Adrenal gland (tissue), 19 donors: Measurements from ENCODE around the gene CEP95. TPM values are rescaled to one million over a fixed set of nuclear protein-coding genes. Genes with fewer than 3 reads are reported as not detected.
A peak's percentile ranks its signal among the peaks of the same experiment; 100 is the strongest.
"Not testable (repeated sequence)": the region's sequence is repeated elsewhere in the genome, so short reads cannot be mapped to it uniquely, and the experiment has no call there.

ENCODE experiments used
- DNase-seq, 7 donors: peaks; one replicate each; pipeline ENCODE4 v3.0.0-alpha.2; 2019 to 2020
- H3K27ac ChIP-seq, 5 donors: fragments of 200-600 bp; sonication (generic) in 4 of 5; 1 replicate in 3 of 5; 2 replicates in 2 of 5; pipeline versions ENCODE4 v1.5.1 to v1.8.0; 2016 to 2020; ENCODE audit warnings: mild to moderate bottlenecking in 1 of 5
- H3K27me3 ChIP-seq: fragments of 200-600 bp; 2 replicates; pipeline ENCODE4 v1.8.0; 2021
- H3K36me3 ChIP-seq, 2 donors: fragments of 200-600 bp; replicated peaks in 1 of 2; 1 replicate in 1 of 2; 2 replicates in 1 of 2; pipeline versions ENCODE4 v1.5.1 to v1.8.0; 2018 to 2022
- H3K4me1 ChIP-seq, 2 donors: fragments of 200-600 bp; replicated peaks in 1 of 2; 1 replicate in 1 of 2; 2 replicates in 1 of 2; pipeline versions ENCODE4 v1.5.1 to v1.8.0; 2018 to 2021
- H3K4me3 ChIP-seq, 4 donors: fragments of 200-600 bp; sonication (generic) in 3 of 4; one replicate each; pipeline ENCODE4 v1.5.1; 2016 to 2018
- H3K9me3 ChIP-seq, 3 donors: fragments of 200-600 bp; sonication (generic) in 1 of 3; replicated peaks in 1 of 3; 1 replicate in 2 of 3; 2 replicates in 1 of 3; pipeline versions ENCODE4 v1.5.1 to v1.8.0; 2016 to 2021
- CTCF ChIP-seq, 6 experiments: fragments of 450-650 bp in 4 of 6; fragments of 200-600 bp in 2 of 6; sonication (generic) in 1 of 6; IDR thresholded peaks; 1 replicate in 5 of 6; 2 replicates in 1 of 6; pipeline versions ENCODE4 v1.5.1 to v1.8.0; 2016 to 2021; ENCODE audit warnings: antibody characterized with exemption in 6 of 6, mild to moderate bottlenecking in 2 of 6, moderate library complexity in 1 of 6
- POLR2A ChIP-seq, 2 donors: fragments of 450-650 bp; IDR thresholded peaks; one replicate each; pipeline ENCODE4 v1.6.1; 2017; ENCODE audit warnings: antibody characterized with exemption in 2 of 2, mild to moderate bottlenecking in 2 of 2, moderate library complexity in 1 of 2
- WGBS, 4 donors: extraction: QIAGEN DNeasy Blood & Tissue Kit in 2 of 4; methylation state at CpG; one replicate each; pipeline versions ENCODE4 v1.1.5 to v1.1.7; 2013 to 2017; 5-methylcytosine and 5-hydroxymethylcytosine counted together
- intact Hi-C, 2 donors: fragments of 100-400 bp; cut with DNase I; formaldehyde crosslinking; loops; one replicate each; pipeline versions ENCODE4 v1.14.1 to v1.15.0; 2022 to 2023
- long read RNA-seq, 10 donors: library from polyadenylated mRNA in 3 of 10; unstranded in 2 of 10; stranded (forward) in 1 of 10; transcript quantifications; one replicate each; pipeline ENCODE4 v2.0.0 and lab custom pipeline, GENCODE V29; 2021 to 2026
- polyA plus RNA-seq, 3 donors: library from polyadenylated mRNA; stranded (reverse); fragments of 200-250 nt in 2 of 3; fragments of 350-450 nt in 1 of 3; fragmentation: Illumina TruSeq in 1 of 3; extraction: RNeasy Lipid Tissue Mini Kit (QIAGEN cat#74804) in 1 of 3; gene quantifications; one replicate each; pipeline ENCODE4 v1.2.3, GENCODE V29; 2013 to 2014
- total RNA-seq, 9 donors: library from RNA; depleted of rRNA in 4 of 9; stranded (reverse); fragments of >200 nt in 4 of 9; fragments of 120-200 nt in 1 of 9; fragmentation: NEBNext Ultra II Directional in 1 of 9; extraction: Animal tissue kit (Norgen Biotek cat#: 25700) in 1 of 9; gene quantifications; one replicate each; pipeline versions ENCODE4 v1.1.0 to v1.2.4, GENCODE V29; 2013 to 2023
- donor health status: healthy with polysubstance abuse.
- donor health status: Bipolar disorder and iron deficiency.
- donor health status: DM: yes; HTN: yes; CAD: no.
- donor health status: DM: no; HTN: no; CAD: no.
- donor health status: DM: no; HTN: no; CAD: no.
- donor health status: DM: yes; HTN: yes; CAD: no.

The CEP95 gene
- total RNA-seq = 10 to 100 TPM in 8 of 9 donors, 1 to 10 TPM in 1; 7.7 to 46.6 (median 19.2) TPM
- polyA plus RNA-seq = 100 to 1,000 TPM in 1 of 3 donors, 10 to 100 TPM in 2; 23.8 to 114 (median 66.5) TPM
- long read RNA-seq, donor 1 = 0 reads
- long read RNA-seq, donor 2 = 0 reads
- long read RNA-seq, donor 3, partial matches to known transcripts = 0 of 1 reads
- long read RNA-seq, donor 3, other reads (novel, unspliced or antisense) = 0 of 1 reads
- long read RNA-seq, donor 4, partial matches to known transcripts = 1 of 3 reads
- long read RNA-seq, donor 4, other reads (novel, unspliced or antisense) = 2 of 3 reads
- long read RNA-seq, donor 5, partial matches to known transcripts = 0 of 13 reads
- long read RNA-seq, donor 5, other reads (novel, unspliced or antisense) = 10 of 13 reads
- long read RNA-seq, donor 6, partial matches to known transcripts = 2 of 6 reads
- long read RNA-seq, donor 6, other reads (novel, unspliced or antisense) = 4 of 6 reads
- long read RNA-seq, donor 7 = 0 reads
- long read RNA-seq, donor 8, partial matches to known transcripts = 0 of 5 reads
- long read RNA-seq, donor 8, other reads (novel, unspliced or antisense) = 0 of 5 reads
- long read RNA-seq, donor 9 = 0 reads
- long read RNA-seq, donor 10 = 0 reads

GRCh38 chr17:64506576-64507412 is at the start of gene CEP95:
TSS of gene CEP95 (plus strand) at chr17:64506977. CDS start at chr17:64507098, 121 bp downstream.
- TF ChIP-seq CTCF (IDR thresholded peaks at IDR 0.05) = peak in 1 of 6 experiments; percentile 14
- peak in 1 of 2 donors; percentile 71 for TF ChIP-seq POLR2A (IDR thresholded peaks at IDR 0.05)
- WGBS, 4 donors = 0 to 2% (median 0%) methylated on average over 15 to 77 of the region's 77 CpGs
- Histone ChIP-seq H3K27ac (peak within 1 kb of the TSS; percentile 100), H3K4me1 (peaks cover 30 to 47% of the 10 kb centered on the region in 2 donors), H3K4me3 (peak within 1 kb of the TSS; percentile 52 to 97 (median 92)), H3K27me3 (no peaks in the 10 kb centered on the region), H3K36me3 (peaks cover 0 to 49% of the 10 kb centered on the region in 2 donors), H3K9me3 (no peaks in the 10 kb centered on the region)
- peak; percentile 93 to 98 (median 96) for DNase-seq
- intact Hi-C loops = no loop called here

- WGBS, 4 donors = 62 to 78% (median 69%) methylated on average over 7 of the region's 7 CpGs
- TF ChIP-seq POLR2A (IDR thresholded peaks at IDR 0.05) (no peak), CTCF (IDR thresholded peaks at IDR 0.05) (no peak)
- Histone ChIP-seq H3K4me1 (no peaks in the 10 kb centered on the region), H3K9me3 (no peaks in the 10 kb centered on the region), H3K27me3 (no peaks in the 10 kb centered on the region), H3K4me3 (no peak overlapping the region), H3K27ac (no peak overlapping the region), H3K36me3 (no peaks in the 10 kb centered on the region)
- DNase-seq = no peak
- intact Hi-C loops = no loop called here
Observed at GRCh38 chr17:64457156-64457555, 49.6 kb upstream of the CEP95 start.

GRCh38 chr17:64458756-64459155 is 48.0 kb upstream of the CEP95 start:
- Histone ChIP-seq H3K4me3 (no peak overlapping the region), H3K9me3 (no peaks in the 10 kb centered on the region), H3K27me3 (no peaks in the 10 kb centered on the region), H3K36me3 (no peaks in the 10 kb centered on the region), H3K4me1 (no peaks in the 10 kb centered on the region), H3K27ac (no peak overlapping the region)
- intact Hi-C loops = no loop called here
- no peak for DNase-seq
- TF ChIP-seq CTCF (IDR thresholded peaks at IDR 0.05) (no peak), POLR2A (IDR thresholded peaks at IDR 0.05) (no peak)
- 84 to 89% (median 88%) methylated on average over 3 to 8 of the region's 8 CpGs for WGBS, 4 donors

- intact Hi-C loops = no loop called here
- DNase-seq = no peak
- H3K4me3 ChIP-seq = no peak overlapping the region
- 87 to 94% (median 90%) methylated on average over 6 of the region's 6 CpGs for whole genome bisulfite sequencing, 4 donors
- H3K4me1 ChIP-seq = no peaks in the 10 kb centered on the region
- H3K27ac ChIP-seq = no peak overlapping the region
- H3K9me3 ChIP-seq = no peaks in the 10 kb centered on the region
- H3K36me3 ChIP-seq = no peaks in the 10 kb centered on the region
- no peaks in the 10 kb centered on the region for H3K27me3 ChIP-seq
- TF ChIP-seq CTCF (IDR thresholded peaks at IDR 0.05) (no peak), POLR2A (IDR thresholded peaks at IDR 0.05) (no peak)
Observed at GRCh38 chr17:64459284-64459747, 47.5 kb upstream of the CEP95 start.

GRCh38 chr17:64459818-64460217 is 47.0 kb upstream of the CEP95 start:
- H3K9me3 ChIP-seq, H3K4me1 ChIP-seq, H3K27ac ChIP-seq, DNase-seq, H3K27me3 ChIP-seq, H3K36me3 ChIP-seq, H3K4me3 ChIP-seq, intact Hi-C loops: not testable (repeated sequence)
- WGBS, 4 donors = 91 to 96% (median 95%) methylated on average over 7 of the region's 7 CpGs
